ENCODE measurements around the gene TTC9B.
"Not testable (repeated sequence)": the region's sequence is repeated elsewhere in the genome, so short reads cannot be mapped to it uniquely, and the experiment has no call there.

Gene TTC9B

GRCh38 chr19:40177286-40178070 lies 40.7 kb downstream of the TTC9B start:
- in situ Hi-C loops (cut with MboI; ENCODE audit: low sequenced_read_pairs): no loop called here

DNA sequence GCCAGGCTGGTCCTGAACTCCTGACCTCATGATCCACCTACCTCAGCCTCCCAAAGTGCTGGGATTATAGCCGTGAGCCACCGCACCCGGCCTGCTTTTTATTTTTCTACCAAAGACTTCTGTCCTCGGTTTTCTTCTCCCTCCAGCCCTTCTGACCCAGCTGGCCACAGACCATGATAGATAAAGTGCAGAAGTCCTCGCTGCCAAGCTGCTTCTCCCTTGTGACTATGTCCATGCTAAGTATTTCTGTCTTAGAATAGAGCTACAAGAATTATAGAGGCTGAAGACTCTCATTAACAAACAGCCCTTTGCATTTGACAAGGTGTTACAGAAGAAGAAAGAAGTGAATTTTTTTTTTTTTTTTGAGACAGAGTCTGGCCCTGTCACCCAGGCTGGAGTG lies 42.4 kb downstream of the TTC9B start:
- in situ Hi-C loops (cut with MboI; ENCODE audit: low sequenced_read_pairs): no loop called here

DNA sequence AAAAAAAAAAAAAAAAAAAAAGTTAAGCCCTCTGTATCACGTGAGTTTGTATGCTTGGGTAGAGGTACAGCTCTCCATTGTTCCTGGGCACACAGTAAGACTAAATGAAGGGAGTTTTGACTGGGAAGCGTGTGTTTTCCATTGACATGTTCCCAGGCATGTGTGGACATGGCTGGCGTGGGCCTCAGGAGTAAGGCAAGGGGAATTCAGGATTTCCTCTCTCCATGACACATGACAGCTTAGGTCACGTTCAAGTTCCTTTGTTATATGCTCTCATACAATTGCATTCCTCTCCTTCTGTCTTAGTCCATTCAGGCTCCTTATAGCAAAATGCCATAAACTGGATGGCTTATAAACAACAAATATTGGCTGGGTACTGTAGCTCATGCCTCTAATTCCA lies 44.1 kb downstream of the TTC9B start:
- in situ Hi-C loops (cut with MboI; ENCODE audit: low sequenced_read_pairs): no loop called here

GRCh38 chr19:40171293-40171692 lies 46.9 kb downstream of the TTC9B start:
- in situ Hi-C loops (cut with MboI; ENCODE audit: low sequenced_read_pairs): not testable (repeated sequence)

DNA sequence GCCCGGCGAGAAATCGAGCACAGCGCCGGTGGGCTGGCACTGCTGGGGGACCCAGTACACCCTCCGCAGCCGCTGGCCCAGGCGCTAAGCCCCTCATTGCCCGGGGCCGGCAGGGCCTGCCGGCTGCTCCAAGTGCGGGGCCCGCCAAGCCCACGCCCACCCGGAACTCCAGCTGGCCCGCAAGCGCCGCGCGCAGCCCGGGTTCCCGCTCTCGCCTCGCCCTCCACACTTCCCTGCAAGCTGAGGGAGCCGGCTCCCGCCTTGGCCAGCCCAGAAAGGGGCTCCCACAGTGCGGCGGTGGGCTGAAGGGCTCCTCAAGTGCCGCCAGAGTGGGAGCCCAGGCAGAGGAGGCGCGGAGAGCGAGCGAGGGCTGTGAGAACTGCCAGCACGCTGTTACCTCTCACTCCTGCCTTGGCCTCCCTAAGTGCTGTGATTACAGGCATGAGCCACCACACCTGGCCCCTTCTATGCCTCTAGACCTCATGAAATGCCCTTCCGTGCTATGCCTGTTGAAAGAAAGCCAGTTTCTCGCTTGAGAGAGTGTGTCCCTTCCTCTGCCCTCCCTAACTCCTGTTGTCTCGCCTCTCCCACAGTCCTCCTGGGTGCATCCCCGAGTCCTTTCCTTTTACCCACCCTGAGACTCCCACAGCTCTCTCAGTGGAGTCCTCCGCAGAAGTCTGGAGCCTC lies 47.7 kb downstream of the TTC9B start:
- in situ Hi-C loops (cut with MboI; ENCODE audit: low sequenced_read_pairs): not testable (repeated sequence)

- in situ Hi-C loops (cut with MboI; ENCODE audit: low sequenced_read_pairs): not testable (repeated sequence)
Measured at GRCh38 chr19:40169482-40170302, 48.5 kb downstream of the TTC9B start.

Data from HL-60/S4 treated with phorbol 12-myristate 13-acetate at 8.2 ng/mL for 4 days and 3 days (cell line).